Bronchial epithelial cell (primary cell): ENCODE measurements around the gene SHBG. TPM values are rescaled to one million over a fixed set of nuclear protein-coding genes. Genes with fewer than 3 reads are reported as not detected.

Experiments
- DNase-seq: peaks from one replicate; pipeline ENCODE4 v3.0.0-alpha.2; 2010; ENCODE audit warnings: low read depth
- FAIRE-seq: peaks from 2 replicates; lab custom pipeline; 2011; peaks lifted over from hg19 to GRCh38; lab: Jason Lieb, UNC
- H3K27me3 ChIP-seq: 2 replicates; pipeline ENCODE4 v1.5.1; 2011; ENCODE audit warnings: low read length; ENCODE audit not compliant: control insufficient read depth, insufficient read depth
- H3K36me3 ChIP-seq: 2 replicates; pipeline ENCODE4 v1.5.1; 2011; ENCODE audit warnings: low read length; ENCODE audit not compliant: control insufficient read depth, insufficient read depth
- H3K4me3 ChIP-seq: 2 replicates; pipeline ENCODE4 v1.5.1; 2011; ENCODE audit warnings: mild to moderate bottlenecking, low read depth, low read length, control low read depth
- CTCF ChIP-seq: IDR thresholded peaks from 2 replicates; pipeline ENCODE4 v1.5.1; 2011; ENCODE audit warnings: mild to moderate bottlenecking, moderate library complexity, low read length, control low read depth, inconsistent platforms; ENCODE audit not compliant: insufficient read depth, severe bottlenecking
- total RNA-seq: library from RNA; depleted of rRNA; stranded (reverse); fragments of >200 nt; gene quantifications from 2 replicates; pipeline ENCODE4 v1.2.1, GENCODE V29; 2014

Gene SHBG
- total RNA-seq, 1 donor from 2014 or later, result not detected

- Histone ChIP-seq H3K4me3 (no peak overlapping the region), H3K36me3 (peaks cover 18% of the 10 kb centered on the region), H3K27me3 (no peaks in the 10 kb centered on the region)
- TF ChIP-seq CTCF, result peak; percentile 82
- FAIRE-seq (peak; percentile 40), DNase-seq (peak; percentile 52)
Measured at GRCh38 chr17:7586673-7587419, 43.1 kb upstream of the SHBG start.

- DNase-seq (peak; percentile 75), FAIRE-seq (peak; percentile 55)
- peaks cover 17% of the 10 kb centered on the region for H3K36me3 ChIP-seq
- peak; percentile 5 for TF ChIP-seq CTCF
- H3K27me3 ChIP-seq, result no peaks in the 10 kb centered on the region
- H3K4me3 ChIP-seq, result peak overlapping the region; percentile 78
Measured at GRCh38 chr17:7587420-7588151, 42.3 kb upstream of the SHBG start.

- Histone ChIP-seq H3K36me3 (peaks cover 22% of the 10 kb centered on the region), H3K27me3 (no peaks in the 10 kb centered on the region), H3K4me3 (peak overlapping the region; percentile 78)
- no peak for FAIRE-seq
- no peak for TF ChIP-seq CTCF
- peak; percentile 44 for DNase-seq
Measured at GRCh38 chr17:7588553-7589203, 41.3 kb upstream of the SHBG start.

- DNase-seq (peak; percentile 80), FAIRE-seq (no peak)
- Histone ChIP-seq H3K4me3 (peak overlapping the region; percentile 78), H3K36me3 (peaks cover 26% of the 10 kb centered on the region), H3K27me3 (no peaks in the 10 kb centered on the region)
- TF ChIP-seq CTCF, result peak; percentile 96
Measured at GRCh38 chr17:7589204-7589868, 40.6 kb upstream of the SHBG start.

- H3K4me3 ChIP-seq, result peak within 1 kb of the TSS; percentile 78
- H3K36me3 ChIP-seq, result peaks cover 27% of the 10 kb centered on the region
- DNase-seq (peak; percentile 87), FAIRE-seq (no peak)
- TF ChIP-seq CTCF, result no peak
- no peaks in the 10 kb centered on the region for H3K27me3 ChIP-seq
Measured at GRCh38 chr17:7589891-7590691, 39.8 kb upstream of the SHBG start, which contains the start of gene SOX15. Gene SOX15 (minus strand): TSS chr17:7590094. CDS start chr17:7589676, 418 bp downstream.
